Activated CD8-positive, alpha-beta memory T cell treated with anti-CD3 and anti-CD28 coated beads, Interleukin-2, amount 10 ng/mL, durations not matched to agents 7 days and 5 days (primary cell): ENCODE results near the gene SLC22A5. TPM values are rescaled to one million over a fixed set of nuclear protein-coding genes. Genes with fewer than 3 reads are reported as not detected.
"Not testable (repeated sequence)": the region's sequence is repeated elsewhere in the genome, so short reads cannot be mapped to it uniquely, and the experiment has no call there.

Experiments used
- ATAC-seq: fragments of 150-1000 bp; cut with Tn5 transposase; one replicate; pipeline ENCODE4 v1.10.0; 2021; ENCODE audit warnings: moderate library complexity
- CTCF ChIA-PET: fragments of 350-600 bp; sonication (Branson Sonifier 250); formaldehyde crosslinking; loops from one replicate; lab custom pipeline; 2021; ENCODE audit warnings: antibody characterized with exemption; lab: Charles Lee
- DNase-seq: peaks from one replicate; pipeline ENCODE4 v3.0.0-alpha.2; 2020
- H3K27ac Mint-ChIP-seq: one replicate; pipeline ENCODE4 v1.8.0; 2021; ENCODE audit warnings: mild to moderate bottlenecking, mixed read lengths
- H3K27me3 Mint-ChIP-seq: one replicate; pipeline ENCODE4 v1.8.0; 2021; ENCODE audit warnings: mixed read lengths
- H3K36me3 Mint-ChIP-seq: one replicate; pipeline ENCODE4 v1.8.0; 2021; ENCODE audit warnings: mild to moderate bottlenecking, mixed read lengths
- H3K4me1 Mint-ChIP-seq: one replicate; pipeline ENCODE4 v1.8.0; 2021; ENCODE audit warnings: mixed read lengths
- H3K4me3 Mint-ChIP-seq: one replicate; pipeline ENCODE4 v1.8.0; 2021; ENCODE audit warnings: mild to moderate bottlenecking, moderate library complexity, mixed read lengths
- H3K9me3 Mint-ChIP-seq: one replicate; pipeline ENCODE4 v1.8.0; 2022; ENCODE audit warnings: low read depth, mixed read lengths
- total RNA-seq, 2 experiments: library from RNA; stranded (reverse); gene quantifications; one replicate each; pipeline ENCODE4 v1.2.3, GENCODE V29; 2021

Gene SLC22A5
- total RNA-seq, 2 experiments from 2014 or later, result 3.9 to 4.5 TPM

GRCh38 chr5:132414634-132415378 lies 45.3 kb downstream of the SLC22A5 start:
- H3K36me3 Mint-ChIP-seq, result peaks cover 60% of the 10 kb centered on the region
- peak overlapping the region; percentile 97 for H3K4me3 Mint-ChIP-seq
- CTCF ChIA-PET, result interaction anchor here (0.8 to 2.6 kb wide), 15 partner anchors 8 to 121 kb away, joined by 3 to 15 read pairs (median 5); partner anchors contain the start of genes IRF1 and SLC22A4
- peak overlapping the region; percentile 99 for H3K27ac Mint-ChIP-seq
- no peaks in the 10 kb centered on the region for H3K9me3 Mint-ChIP-seq
- ATAC-seq (no peak), DNase-seq (no peak)
- H3K27me3 Mint-ChIP-seq, result no peaks in the 10 kb centered on the region
- H3K4me1 Mint-ChIP-seq, result peaks cover 62% of the 10 kb centered on the region

GRCh38 chr5:132415516-132415915 lies 46.0 kb downstream of the SLC22A5 start:
- CTCF ChIA-PET, result interaction anchor here (1.0 to 2.6 kb wide), 13 partner anchors 9 to 122 kb away, joined by 3 to 15 read pairs (median 5); partner anchors contain the start of genes IRF1 and SLC22A4
- not testable (repeated sequence) for H3K9me3 Mint-ChIP-seq, H3K27me3 Mint-ChIP-seq, DNase-seq, ATAC-seq
- Mint-ChIP-seq H3K4me3 (peak overlapping the region; percentile 97), H3K4me1 (peaks cover 69% of the 10 kb centered on the region), H3K36me3 (peaks cover 67% of the 10 kb centered on the region), H3K27ac (peak overlapping the region; percentile 47)

- no peak overlapping the region for H3K4me3 Mint-ChIP-seq
- H3K27me3 Mint-ChIP-seq, result no peaks in the 10 kb centered on the region
- H3K4me1 Mint-ChIP-seq, result peaks cover 79% of the 10 kb centered on the region
- H3K27ac Mint-ChIP-seq, result no peak overlapping the region
- CTCF ChIA-PET, result interaction anchor here (0.7 to 3.1 kb wide), 14 partner anchors 9 to 89 kb away, joined by 3 to 16 read pairs (median 6); partner anchors contain the start of gene IRF1
- H3K9me3 Mint-ChIP-seq, result no peaks in the 10 kb centered on the region
- ATAC-seq (no peak), DNase-seq (no peak)
- H3K36me3 Mint-ChIP-seq, result peaks cover 73% of the 10 kb centered on the region
Observed at GRCh38 chr5:132416306-132417009, 46.9 kb downstream of the SLC22A5 start.

GRCh38 chr5:132417010-132417439 lies 47.5 kb downstream of the SLC22A5 start:
- no peaks in the 10 kb centered on the region for H3K9me3 Mint-ChIP-seq
- H3K27me3 Mint-ChIP-seq, result no peaks in the 10 kb centered on the region
- H3K27ac Mint-ChIP-seq, result no peak overlapping the region
- H3K36me3 Mint-ChIP-seq, result peaks cover 71% of the 10 kb centered on the region
- no peak overlapping the region for H3K4me3 Mint-ChIP-seq
- no peak for DNase-seq
- CTCF ChIA-PET, result interaction anchor here (0.7 to 3.1 kb wide), 10 partner anchors 9 to 84 kb away, joined by 3 to 16 read pairs (median 6); partner anchors contain the start of gene IRF1
- ATAC-seq, result no peak
- peaks cover 84% of the 10 kb centered on the region for H3K4me1 Mint-ChIP-seq

- ATAC-seq (no peak), DNase-seq (no peak)
- Mint-ChIP-seq H3K36me3 (peaks cover 69% of the 10 kb centered on the region), H3K4me1 (peaks cover 89% of the 10 kb centered on the region), H3K4me3 (no peak overlapping the region), H3K9me3 (no peaks in the 10 kb centered on the region), H3K27me3 (no peaks in the 10 kb centered on the region), H3K27ac (peak overlapping the region; percentile 25)
- CTCF ChIA-PET, result interaction anchor here (0.7 to 3.1 kb wide), 11 partner anchors 9 to 83 kb away, joined by 3 to 16 read pairs (median 6); partner anchors contain the start of gene IRF1
Observed at GRCh38 chr5:132417461-132417860, 48.0 kb downstream of the SLC22A5 start.

GRCh38 chr5:132417889-132418485 lies 48.5 kb downstream of the SLC22A5 start:
- ATAC-seq, result no peak
- no peak overlapping the region for H3K4me3 Mint-ChIP-seq
- CTCF ChIA-PET, result interaction anchor here (1.2 to 3.1 kb wide), 10 partner anchors 8 to 83 kb away, joined by 3 to 16 read pairs (median 6); partner anchors contain the start of gene IRF1
- peaks cover 94% of the 10 kb centered on the region for H3K4me1 Mint-ChIP-seq
- DNase-seq, result no peak
- H3K9me3 Mint-ChIP-seq, result no peaks in the 10 kb centered on the region
- no peaks in the 10 kb centered on the region for H3K27me3 Mint-ChIP-seq
- peaks cover 70% of the 10 kb centered on the region for H3K36me3 Mint-ChIP-seq
- peak overlapping the region; percentile 34 for H3K27ac Mint-ChIP-seq

GRCh38 chr5:132418881-132419280 lies 49.4 kb downstream of the SLC22A5 start:
- no peak for ATAC-seq
- H3K36me3 Mint-ChIP-seq, result peaks cover 69% of the 10 kb centered on the region
- H3K4me3 Mint-ChIP-seq, result no peak overlapping the region

GRCh38 chr5:132419502-132420468 lies 50.3 kb downstream of the SLC22A5 start:
- H3K27me3 Mint-ChIP-seq, result no peaks in the 10 kb centered on the region
- H3K27ac Mint-ChIP-seq, result peak overlapping the region; percentile 98
- peak overlapping the region; percentile 55 for H3K4me3 Mint-ChIP-seq
- CTCF ChIA-PET, result interaction anchor here (0.6 to 3.1 kb wide), 23 partner anchors 9 to 89 kb away, joined by 3 to 19 read pairs (median 7); partner anchors contain the start of gene IRF1
- peaks cover 96% of the 10 kb centered on the region for H3K4me1 Mint-ChIP-seq
- peaks cover 71% of the 10 kb centered on the region for H3K36me3 Mint-ChIP-seq
- DNase-seq, result peak; percentile 79
- ATAC-seq, result peak; percentile 75
- no peaks in the 10 kb centered on the region for H3K9me3 Mint-ChIP-seq

More at GRCh38 chr5:132418881-132419280, 49.4 kb downstream of the SLC22A5 start:
- no peaks in the 10 kb centered on the region for H3K9me3 Mint-ChIP-seq
- peaks cover 94% of the 10 kb centered on the region for H3K4me1 Mint-ChIP-seq
- H3K27me3 Mint-ChIP-seq, result no peaks in the 10 kb centered on the region
- CTCF ChIA-PET, result interaction anchor here (0.7 to 3.1 kb wide), 8 partner anchors 13 to 78 kb away, joined by 3 to 16 read pairs (median 6); partner anchors contain the start of gene IRF1
- peak overlapping the region; percentile 98 for H3K27ac Mint-ChIP-seq
- no peak for DNase-seq

- H3K27me3 Mint-ChIP-seq, result no peaks in the 10 kb centered on the region
- H3K27ac Mint-ChIP-seq, result peak overlapping the region; percentile 98
- H3K4me1 Mint-ChIP-seq, result peaks cover 96% of the 10 kb centered on the region
- H3K9me3 Mint-ChIP-seq, result no peaks in the 10 kb centered on the region
- H3K4me3 Mint-ChIP-seq, result peak overlapping the region; percentile 55
- DNase-seq, result no peak
- CTCF ChIA-PET, result interaction anchor here (0.7 to 1.7 kb wide), 17 partner anchors 10 to 88 kb away, joined by 3 to 19 read pairs (median 8); partner anchors contain the start of gene IRF1
- ATAC-seq, result peak; percentile 3
- peaks cover 79% of the 10 kb centered on the region for H3K36me3 Mint-ChIP-seq
Observed at GRCh38 chr5:132420706-132421272, 51.3 kb downstream of the SLC22A5 start.

- H3K36me3 Mint-ChIP-seq, result peaks cover 82% of the 10 kb centered on the region
- H3K4me1 Mint-ChIP-seq, result peaks cover 97% of the 10 kb centered on the region
- H3K27ac Mint-ChIP-seq, result peak overlapping the region; percentile 98
- ATAC-seq (no peak), DNase-seq (no peak)
- CTCF ChIA-PET, result interaction anchor here (0.7 to 12.5 kb wide), 8 partner anchors 16 to 69 kb away, joined by 3 to 131 read pairs (median 18); partner anchors contain the start of gene IRF1
- no peaks in the 10 kb centered on the region for H3K9me3 Mint-ChIP-seq
- H3K4me3 Mint-ChIP-seq, result peak overlapping the region; percentile 55
- H3K27me3 Mint-ChIP-seq, result no peaks in the 10 kb centered on the region
Observed at GRCh38 chr5:132421462-132421861, 52.0 kb downstream of the SLC22A5 start.

- DNase-seq (peak; percentile 75), ATAC-seq (no peak)
- peak overlapping the region; percentile 98 for H3K27ac Mint-ChIP-seq
- peaks cover 76% of the 10 kb centered on the region for H3K36me3 Mint-ChIP-seq
- no peaks in the 10 kb centered on the region for H3K27me3 Mint-ChIP-seq
- CTCF ChIA-PET, result interaction anchor here (1.0 to 12.5 kb wide), 13 partner anchors 9 to 78 kb away, joined by 3 to 131 read pairs (median 8); partner anchors contain the start of gene IRF1
- peak overlapping the region; percentile 35 for H3K4me3 Mint-ChIP-seq
- H3K9me3 Mint-ChIP-seq, result no peaks in the 10 kb centered on the region
- peaks cover 99% of the 10 kb centered on the region for H3K4me1 Mint-ChIP-seq
Observed at GRCh38 chr5:132422720-132423437, 53.4 kb downstream of the SLC22A5 start.
